ENCODE results near the gene CLEC3B. TPM values are rescaled to one million over a fixed set of nuclear protein-coding genes. Genes with fewer than 3 reads are reported as not detected.

The CLEC3B gene
- total RNA-seq, 2 experiments from 2014 or later, result not detected

GRCh38 chr3:45024542-45025255, 1.4 kb upstream of the CLEC3B start:
- DNase-seq, result no peak
- Mint-ChIP-seq H3K4me1 (ENCODE audit: low read depth) (peaks cover 13% of the 10 kb centered on the region), H3K27me3 (peaks cover 5% of the 10 kb centered on the region), H3K4me3 (no peak overlapping the region), H3K9me3 (no peaks in the 10 kb centered on the region), H3K27ac (no peak overlapping the region), H3K36me3 (no peaks in the 10 kb centered on the region)
- intact Hi-C loops (cut with micrococcal nuclease), result no loop called here
- ChIA-PET CTCF (interaction anchor here (0.6 kb wide), 1 partner anchor 16 kb away, joined by 3 read pairs; no protein-coding TSS in a partner anchor), POLR2A (no interaction called here)

- Mint-ChIP-seq H3K36me3 (no peaks in the 10 kb centered on the region), H3K4me1 (ENCODE audit: low read depth) (no peaks in the 10 kb centered on the region), H3K9me3 (no peaks in the 10 kb centered on the region), H3K27me3 (peaks cover 5% of the 10 kb centered on the region), H3K27ac (no peak overlapping the region), H3K4me3 (no peak overlapping the region)
- ChIA-PET POLR2A (no interaction called here), CTCF (no interaction called here)
- intact Hi-C loops (cut with micrococcal nuclease), result no loop called here
- no peak for DNase-seq
These were observed 854 bp downstream of the CLEC3B start for GRCh38 chr3:45026957-45027356.

GRCh38 chr3:45027441-45027840, 1.3 kb downstream of the CLEC3B start:
- H3K4me3 Mint-ChIP-seq, result no peak overlapping the region
- no peak overlapping the region for H3K27ac Mint-ChIP-seq
- CTCF ChIA-PET, result no interaction called here
- POLR2A ChIA-PET, result no interaction called here
- H3K36me3 Mint-ChIP-seq, result no peaks in the 10 kb centered on the region
- H3K9me3 Mint-ChIP-seq, result no peaks in the 10 kb centered on the region
- H3K27me3 Mint-ChIP-seq, result peaks cover 5% of the 10 kb centered on the region
- H3K4me1 Mint-ChIP-seq (ENCODE audit: low read depth), result no peaks in the 10 kb centered on the region
- intact Hi-C loops (cut with micrococcal nuclease), result no loop called here
- DNase-seq, result no peak

- Mint-ChIP-seq H3K27ac (no peak overlapping the region), H3K36me3 (no peaks in the 10 kb centered on the region), H3K4me3 (no peak overlapping the region), H3K4me1 (ENCODE audit: low read depth) (no peaks in the 10 kb centered on the region), H3K9me3 (no peaks in the 10 kb centered on the region), H3K27me3 (peaks cover 8% of the 10 kb centered on the region)
- POLR2A ChIA-PET, result no interaction called here
- DNase-seq, result no peak
- intact Hi-C loops (cut with micrococcal nuclease), result no loop called here
- CTCF ChIA-PET, result interaction anchor here (0.9 to 1.4 kb wide), 3 partner anchors 9 to 516 kb away, joined by 3 to 4 read pairs (median 3); no protein-coding TSS in a partner anchor
These were observed 3.1 kb downstream of the CLEC3B start for GRCh38 chr3:45029216-45029615.

GRCh38 chr3:45029661-45030060, 3.6 kb downstream of the CLEC3B start:
- intact Hi-C loops (cut with micrococcal nuclease), result loop anchor here (10.0 kb wide), 1 partner anchor 315 kb away; no protein-coding TSS in a partner anchor
- Mint-ChIP-seq H3K27me3 (peaks cover 8% of the 10 kb centered on the region), H3K36me3 (no peaks in the 10 kb centered on the region), H3K27ac (no peak overlapping the region), H3K4me1 (ENCODE audit: low read depth) (peaks cover 2% of the 10 kb centered on the region), H3K9me3 (no peaks in the 10 kb centered on the region), H3K4me3 (no peak overlapping the region)
- ChIA-PET POLR2A (no interaction called here), CTCF (interaction anchor here (0.9 to 3.2 kb wide), 3 partner anchors 9 to 516 kb away, joined by 3 to 12 read pairs (median 4); no protein-coding TSS in a partner anchor)
- DNase-seq, result no peak

- peaks cover 24% of the 10 kb centered on the region for H3K27me3 Mint-ChIP-seq
- no peaks in the 10 kb centered on the region for H3K9me3 Mint-ChIP-seq
- intact Hi-C loops (cut with micrococcal nuclease), result loop anchor here (10.0 kb wide), 1 partner anchor 313 kb away; no protein-coding TSS in a partner anchor
- peaks cover 18% of the 10 kb centered on the region for H3K4me1 Mint-ChIP-seq (ENCODE audit: low read depth)
- DNase-seq, result no peak
- no peak overlapping the region for H3K4me3 Mint-ChIP-seq
- ChIA-PET CTCF (interaction anchor here (1.6 to 3.2 kb wide), 2 partner anchors 9 to 179 kb away, joined by 7 to 12 read pairs; no protein-coding TSS in a partner anchor), POLR2A (no interaction called here)
- H3K27ac Mint-ChIP-seq, result no peak overlapping the region
- H3K36me3 Mint-ChIP-seq, result no peaks in the 10 kb centered on the region
These were observed 5.4 kb downstream of the CLEC3B start for GRCh38 chr3:45031531-45031930.

GRCh38 chr3:45032113-45032512, 6.0 kb downstream of the CLEC3B start:
- CTCF ChIA-PET, result interaction anchor here (3.2 kb wide), 1 partner anchor 9 kb away, joined by 12 read pairs; no protein-coding TSS in a partner anchor

GRCh38 chr3:45033791-45034190, 7.7 kb downstream of the CLEC3B start:
- CTCF ChIA-PET, result interaction anchor here (5.4 to 17.0 kb wide), 2 partner anchors 173 to 476 kb away, joined by 33 to 530 read pairs; no protein-coding TSS in a partner anchor
- intact Hi-C loops (cut with micrococcal nuclease), result loop anchor here (10.0 kb wide), 1 partner anchor 311 kb away; no protein-coding TSS in a partner anchor
- H3K9me3 Mint-ChIP-seq, result no peaks in the 10 kb centered on the region
- POLR2A ChIA-PET, result interaction anchor here (0.6 kb wide), 1 partner anchor 30 kb away, joined by 4 read pairs; no protein-coding TSS in a partner anchor
- H3K4me1 Mint-ChIP-seq (ENCODE audit: low read depth), result peaks cover 18% of the 10 kb centered on the region
- H3K36me3 Mint-ChIP-seq, result no peaks in the 10 kb centered on the region
- H3K27me3 Mint-ChIP-seq, result peaks cover 25% of the 10 kb centered on the region
- no peak overlapping the region for H3K27ac Mint-ChIP-seq
- H3K4me3 Mint-ChIP-seq, result no peak overlapping the region
- no peak for DNase-seq

More at GRCh38 chr3:45032113-45032512, 6.0 kb downstream of the CLEC3B start:
- Mint-ChIP-seq H3K27me3 (peaks cover 25% of the 10 kb centered on the region), H3K4me3 (no peak overlapping the region), H3K4me1 (ENCODE audit: low read depth) (peaks cover 18% of the 10 kb centered on the region), H3K36me3 (no peaks in the 10 kb centered on the region), H3K27ac (no peak overlapping the region), H3K9me3 (no peaks in the 10 kb centered on the region)
- POLR2A ChIA-PET, result no interaction called here
- intact Hi-C loops (cut with micrococcal nuclease), result loop anchor here (10.0 kb wide), 1 partner anchor 313 kb away; no protein-coding TSS in a partner anchor
- DNase-seq, result no peak

GRCh38 chr3:45034612-45035252, 8.6 kb downstream of the CLEC3B start:
- Mint-ChIP-seq H3K36me3 (no peaks in the 10 kb centered on the region), H3K9me3 (no peaks in the 10 kb centered on the region), H3K4me3 (no peak overlapping the region), H3K27me3 (peaks cover 25% of the 10 kb centered on the region), H3K4me1 (ENCODE audit: low read depth) (peaks cover 18% of the 10 kb centered on the region), H3K27ac (no peak overlapping the region)
- intact Hi-C loops (cut with micrococcal nuclease), result loop anchor here (5.0 to 10.0 kb wide), 2 partner anchors 193 to 310 kb away; partner anchors contain the start of gene TMEM158
- peak; percentile 62 for DNase-seq
- ChIA-PET CTCF (interaction anchor here (1.3 to 17.0 kb wide), 5 partner anchors 21 to 501 kb away, joined by 4 to 530 read pairs (median 10); no protein-coding TSS in a partner anchor), POLR2A (interaction anchor here (0.5 kb wide), 1 partner anchor 176 kb away, joined by 3 read pairs; no protein-coding TSS in a partner anchor)

GRCh38 chr3:45035441-45036301, 9.6 kb downstream of the CLEC3B start:
- H3K9me3 Mint-ChIP-seq, result no peaks in the 10 kb centered on the region
- DNase-seq, result peak; percentile 19
- POLR2A ChIA-PET, result interaction anchor here (0.5 kb wide), 1 partner anchor 175 kb away, joined by 3 read pairs; no protein-coding TSS in a partner anchor

More at GRCh38 chr3:45035441-45036301, 9.6 kb downstream of the CLEC3B start:
- CTCF ChIA-PET, result interaction anchor here (0.9 to 17.0 kb wide), 14 partner anchors 14 to 624 kb away, joined by 3 to 530 read pairs (median 6); no protein-coding TSS in a partner anchor
- H3K4me1 Mint-ChIP-seq (ENCODE audit: low read depth), result peaks cover 23% of the 10 kb centered on the region
- H3K27me3 Mint-ChIP-seq, result peaks cover 25% of the 10 kb centered on the region
- intact Hi-C loops (cut with micrococcal nuclease), result loop anchor here (2.0 to 10.0 kb wide), 4 partner anchors 192 to 621 kb away; partner anchors contain the start of gene TMEM158
- no peak overlapping the region for H3K27ac Mint-ChIP-seq
- no peaks in the 10 kb centered on the region for H3K36me3 Mint-ChIP-seq
- H3K4me3 Mint-ChIP-seq, result peak overlapping the region; percentile 45

Measured in activated CD4-positive, alpha-beta memory T cell treated with anti-CD3 and anti-CD28 coated beads for 36 hours (primary cell).